ENCODE measurements around the gene SPATA46. TPM values are rescaled to one million over a fixed set of nuclear protein-coding genes. Genes with fewer than 3 reads are reported as not detected.

Gene SPATA46
- total RNA-seq, 1 experiment from 2014 or later = not detected

GRCh38 chr1:162367772-162368171 lies 8.9 kb downstream of the SPATA46 start:
- Histone ChIP-seq H3K9me2 (replicated peaks; ENCODE audit: insufficient read depth, low read length) (no peaks in the 10 kb centered on the region), H3K27me3 (ENCODE audit: low read length) (no peaks in the 10 kb centered on the region), H3K4me2 (ENCODE audit: low read depth, low read length, poor library complexity, severe bottlenecking) (no peak overlapping the region), H4K20me1 (ENCODE audit: insufficient read depth, low read depth, low read length) (no peaks in the 10 kb centered on the region), H2AFZ (ENCODE audit: low read length) (no peak overlapping the region), H3K4me3 (ENCODE audit: low read length) (no peak overlapping the region), H3K9ac (ENCODE audit: low read length) (no peak overlapping the region), H3K79me2 (ENCODE audit: low read length) (no peaks in the 10 kb centered on the region), H3K27ac (ENCODE audit: low read length) (no peak overlapping the region), H3K9me3 (ENCODE audit: low read length) (no peaks in the 10 kb centered on the region), H3K36me3 (ENCODE audit: insufficient read depth, low read length) (no peaks in the 10 kb centered on the region), H3K4me1 (ENCODE audit: low read length) (peaks cover 12% of the 10 kb centered on the region)
- no peak for DNase-seq

GRCh38 chr1:162367073-162367472 lies 9.6 kb downstream of the SPATA46 start:
- Histone ChIP-seq H2AFZ (ENCODE audit: low read length) (no peak overlapping the region), H3K4me3 (ENCODE audit: low read length) (no peak overlapping the region), H3K36me3 (ENCODE audit: insufficient read depth, low read length) (no peaks in the 10 kb centered on the region), H3K27me3 (ENCODE audit: low read length) (no peaks in the 10 kb centered on the region), H3K9me2 (replicated peaks; ENCODE audit: insufficient read depth, low read length) (no peaks in the 10 kb centered on the region), H3K27ac (ENCODE audit: low read length) (no peak overlapping the region), H4K20me1 (ENCODE audit: insufficient read depth, low read depth, low read length) (no peaks in the 10 kb centered on the region), H3K4me1 (ENCODE audit: low read length) (peaks cover 5% of the 10 kb centered on the region), H3K9ac (ENCODE audit: low read length) (no peak overlapping the region), H3K4me2 (ENCODE audit: low read depth, low read length, poor library complexity, severe bottlenecking) (no peak overlapping the region), H3K79me2 (ENCODE audit: low read length) (no peaks in the 10 kb centered on the region), H3K9me3 (ENCODE audit: low read length) (no peaks in the 10 kb centered on the region)
- DNase-seq = no peak

GRCh38 chr1:162366671-162367070 lies 10.0 kb downstream of the SPATA46 start:
- Histone ChIP-seq H3K4me1 (ENCODE audit: low read length) (peaks cover under 1% of the 10 kb centered on the region), H3K4me3 (ENCODE audit: low read length) (no peak overlapping the region), H3K79me2 (ENCODE audit: low read length) (no peaks in the 10 kb centered on the region), H3K9me2 (replicated peaks; ENCODE audit: insufficient read depth, low read length) (no peaks in the 10 kb centered on the region), H2AFZ (ENCODE audit: low read length) (no peak overlapping the region), H3K36me3 (ENCODE audit: insufficient read depth, low read length) (no peaks in the 10 kb centered on the region), H3K4me2 (ENCODE audit: low read depth, low read length, poor library complexity, severe bottlenecking) (no peak overlapping the region), H3K27ac (ENCODE audit: low read length) (no peak overlapping the region), H4K20me1 (ENCODE audit: insufficient read depth, low read depth, low read length) (no peaks in the 10 kb centered on the region), H3K9me3 (ENCODE audit: low read length) (no peaks in the 10 kb centered on the region), H3K27me3 (ENCODE audit: low read length) (no peaks in the 10 kb centered on the region), H3K9ac (ENCODE audit: low read length) (no peak overlapping the region)
- DNase-seq = no peak

DNA sequence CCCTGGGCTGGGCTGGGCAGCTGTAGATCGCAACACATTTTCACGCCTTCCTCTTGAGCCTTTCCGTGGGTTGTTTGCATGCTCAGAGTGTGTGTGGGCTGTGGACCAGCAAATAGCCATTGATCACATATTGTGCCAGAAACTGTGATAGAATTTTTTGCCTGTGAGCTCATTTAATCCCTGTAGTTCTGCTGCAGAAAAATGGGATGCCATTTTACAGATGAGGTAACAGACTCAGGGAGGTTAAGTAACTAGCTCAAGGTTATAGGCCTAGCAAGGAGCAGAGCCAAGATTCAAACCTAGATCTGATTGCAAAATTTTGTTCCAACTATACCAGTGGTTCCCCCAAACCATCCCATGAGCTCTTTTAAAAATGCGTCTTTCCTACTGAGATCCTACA lies 10.5 kb downstream of the SPATA46 start:
- no peak overlapping the region for H2AFZ ChIP-seq (ENCODE audit: low read length)

DNA sequence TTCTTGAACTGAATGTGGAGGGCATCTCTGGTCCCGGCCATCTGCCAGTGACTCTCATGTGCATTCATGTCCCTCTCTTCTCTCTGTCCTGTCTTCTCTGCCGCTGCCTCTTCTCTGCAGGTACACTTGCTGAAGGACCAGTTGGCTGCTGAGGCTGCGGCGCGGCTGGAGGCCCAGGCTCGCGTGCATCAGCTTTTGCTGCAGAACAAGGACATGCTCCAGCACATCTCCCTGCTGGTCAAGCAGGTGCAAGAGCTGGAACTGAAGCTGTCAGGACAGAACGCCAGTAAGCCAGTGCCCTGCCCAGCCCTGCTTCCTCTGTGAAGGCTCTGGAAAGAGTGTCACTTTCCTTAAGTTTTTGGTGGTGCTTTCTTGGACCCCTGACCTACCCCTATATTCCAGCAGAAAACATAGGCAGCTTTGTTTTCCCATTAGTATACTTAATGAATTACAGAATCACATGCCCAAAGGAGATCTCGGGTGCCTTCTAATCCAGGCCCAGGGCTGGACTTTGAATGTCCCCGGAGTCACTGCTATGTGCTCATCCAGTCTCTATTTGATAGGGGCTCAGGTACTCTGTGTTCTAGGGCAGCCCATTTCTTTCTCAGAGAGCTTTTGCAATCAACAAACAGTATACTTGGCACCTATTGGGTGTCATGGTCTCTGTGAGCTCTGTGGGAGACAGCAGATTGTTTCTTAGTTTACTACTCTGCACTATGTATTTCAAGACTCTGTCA lies 11.2 kb downstream of the SPATA46 start:
- Histone ChIP-seq H3K9me2 (replicated peaks; ENCODE audit: insufficient read depth, low read length) (no peaks in the 10 kb centered on the region), H3K27me3 (ENCODE audit: low read length) (no peaks in the 10 kb centered on the region), H3K4me1 (ENCODE audit: low read length) (no peaks in the 10 kb centered on the region), H2AFZ (ENCODE audit: low read length) (no peak overlapping the region), H4K20me1 (ENCODE audit: insufficient read depth, low read depth, low read length) (no peaks in the 10 kb centered on the region), H3K27ac (ENCODE audit: low read length) (no peak overlapping the region), H3K4me2 (ENCODE audit: low read depth, low read length, poor library complexity, severe bottlenecking) (no peak overlapping the region), H3K79me2 (ENCODE audit: low read length) (no peaks in the 10 kb centered on the region), H3K9me3 (ENCODE audit: low read length) (no peaks in the 10 kb centered on the region), H3K4me3 (ENCODE audit: low read length) (no peak overlapping the region), H3K36me3 (ENCODE audit: insufficient read depth, low read length) (no peaks in the 10 kb centered on the region), H3K9ac (ENCODE audit: low read length) (no peak overlapping the region)
- DNase-seq = no peak

More for the DNA sequence above, 10.5 kb downstream of the SPATA46 start:
- Histone ChIP-seq H4K20me1 (ENCODE audit: insufficient read depth, low read depth, low read length) (no peaks in the 10 kb centered on the region), H3K4me1 (ENCODE audit: low read length) (no peaks in the 10 kb centered on the region), H3K9me2 (replicated peaks; ENCODE audit: insufficient read depth, low read length) (no peaks in the 10 kb centered on the region), H3K4me3 (ENCODE audit: low read length) (no peak overlapping the region), H3K27ac (ENCODE audit: low read length) (no peak overlapping the region), H3K27me3 (ENCODE audit: low read length) (no peaks in the 10 kb centered on the region), H3K9ac (ENCODE audit: low read length) (no peak overlapping the region), H3K79me2 (ENCODE audit: low read length) (no peaks in the 10 kb centered on the region), H3K4me2 (ENCODE audit: low read depth, low read length, poor library complexity, severe bottlenecking) (no peak overlapping the region), H3K36me3 (ENCODE audit: insufficient read depth, low read length) (no peaks in the 10 kb centered on the region), H3K9me3 (ENCODE audit: low read length) (no peaks in the 10 kb centered on the region)
- DNase-seq = no peak

- Histone ChIP-seq H4K20me1 (ENCODE audit: insufficient read depth, low read depth, low read length) (no peaks in the 10 kb centered on the region), H3K79me2 (ENCODE audit: low read length) (no peaks in the 10 kb centered on the region), H3K4me2 (ENCODE audit: low read depth, low read length, poor library complexity, severe bottlenecking) (no peak overlapping the region), H2AFZ (ENCODE audit: low read length) (no peak overlapping the region), H3K27me3 (ENCODE audit: low read length) (no peaks in the 10 kb centered on the region), H3K9me3 (ENCODE audit: low read length) (no peaks in the 10 kb centered on the region), H3K36me3 (ENCODE audit: insufficient read depth, low read length) (no peaks in the 10 kb centered on the region), H3K27ac (ENCODE audit: low read length) (no peak overlapping the region), H3K9me2 (replicated peaks; ENCODE audit: insufficient read depth, low read length) (no peaks in the 10 kb centered on the region), H3K4me3 (ENCODE audit: low read length) (no peak overlapping the region), H3K4me1 (ENCODE audit: low read length) (no peaks in the 10 kb centered on the region), H3K9ac (ENCODE audit: low read length) (no peak overlapping the region)
- DNase-seq = no peak
These were observed 12.2 kb downstream of the SPATA46 start for GRCh38 chr1:162364498-162364897.

DNA sequence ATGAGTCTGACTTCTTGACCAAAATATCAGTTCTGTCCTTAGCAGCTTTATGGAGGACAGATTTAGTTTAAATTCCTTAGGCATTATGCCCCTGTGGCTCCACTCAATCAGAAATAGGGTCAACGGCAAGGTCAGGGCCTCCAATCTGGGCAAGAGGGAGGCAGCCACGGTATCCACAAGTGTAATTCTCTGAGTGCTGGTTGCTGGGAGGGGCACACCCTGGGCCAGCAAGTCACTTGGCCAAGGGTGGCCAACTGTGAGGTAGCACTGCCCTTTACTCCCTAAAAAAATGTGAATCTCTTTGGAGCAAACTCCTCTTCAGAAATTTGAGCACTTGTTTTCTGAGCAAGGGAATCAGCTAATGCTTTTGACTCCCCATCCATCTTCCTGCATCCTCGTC lies 12.8 kb downstream of the SPATA46 start:
- Histone ChIP-seq H3K27me3 (ENCODE audit: low read length) (no peaks in the 10 kb centered on the region), H2AFZ (ENCODE audit: low read length) (no peak overlapping the region), H3K4me3 (ENCODE audit: low read length) (no peak overlapping the region), H3K27ac (ENCODE audit: low read length) (no peak overlapping the region), H3K36me3 (ENCODE audit: insufficient read depth, low read length) (no peaks in the 10 kb centered on the region), H3K4me1 (ENCODE audit: low read length) (no peaks in the 10 kb centered on the region), H3K9ac (ENCODE audit: low read length) (no peak overlapping the region), H4K20me1 (ENCODE audit: insufficient read depth, low read depth, low read length) (no peaks in the 10 kb centered on the region), H3K79me2 (ENCODE audit: low read length) (no peaks in the 10 kb centered on the region), H3K4me2 (ENCODE audit: low read depth, low read length, poor library complexity, severe bottlenecking) (no peak overlapping the region), H3K9me3 (ENCODE audit: low read length) (no peaks in the 10 kb centered on the region), H3K9me2 (replicated peaks; ENCODE audit: insufficient read depth, low read length) (no peaks in the 10 kb centered on the region)
- DNase-seq = no peak

DNA sequence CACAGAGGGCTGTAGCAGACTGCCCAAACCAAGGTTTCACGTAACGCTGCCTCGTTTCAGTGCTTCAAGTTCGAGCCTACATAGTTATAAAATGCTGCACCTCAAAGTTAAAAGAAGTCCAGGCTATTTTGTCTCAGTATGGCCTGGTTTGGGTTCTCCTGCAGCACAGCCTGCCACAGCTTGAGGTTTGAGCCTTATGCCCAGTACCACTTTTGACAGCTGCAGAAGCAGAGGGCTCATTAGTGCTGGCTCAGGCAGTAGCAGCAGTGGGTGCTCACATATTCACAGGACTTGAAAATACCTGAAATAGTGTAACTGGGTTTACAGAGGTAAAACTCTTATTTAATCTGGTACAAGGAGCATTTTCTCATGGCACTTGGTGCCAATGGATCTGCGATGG lies 15.3 kb downstream of the SPATA46 start:
- no peaks in the 10 kb centered on the region for H3K79me2 ChIP-seq (ENCODE audit: low read length)
- no peak overlapping the region for H2AFZ ChIP-seq (ENCODE audit: low read length)
- no peaks in the 10 kb centered on the region for H3K27me3 ChIP-seq (ENCODE audit: low read length)
- DNase-seq = no peak
- no peaks in the 10 kb centered on the region for H4K20me1 ChIP-seq (ENCODE audit: insufficient read depth, low read depth, low read length)
- H3K4me3 ChIP-seq (ENCODE audit: low read length) = no peak overlapping the region
- H3K36me3 ChIP-seq (ENCODE audit: insufficient read depth, low read length) = no peaks in the 10 kb centered on the region
- no peaks in the 10 kb centered on the region for H3K9me2 ChIP-seq (replicated peaks; ENCODE audit: insufficient read depth, low read length)
- no peak overlapping the region for H3K4me2 ChIP-seq (ENCODE audit: low read depth, low read length, poor library complexity, severe bottlenecking)
- H3K4me1 ChIP-seq (ENCODE audit: low read length) = no peaks in the 10 kb centered on the region
- no peak overlapping the region for H3K27ac ChIP-seq (ENCODE audit: low read length)
- H3K9ac ChIP-seq (ENCODE audit: low read length) = no peak overlapping the region
- H3K9me3 ChIP-seq (ENCODE audit: low read length) = no peaks in the 10 kb centered on the region

All from Karpas-422 (cell line).